Endothelial cell of umbilical vein (primary cell): ENCODE data around the gene TMC3.

ENCODE experiments used
- CTCF ChIP-seq, 2 donors: IDR thresholded peaks; 1 replicate in 1 of 2; 2 replicates in 1 of 2; pipeline ENCODE4 v1.5.1; 2011; ENCODE audit warnings: low read length in 2 of 2, mild to moderate bottlenecking in 2 of 2, moderate library complexity in 2 of 2, control low read depth in 1 of 2, inconsistent platforms in 1 of 2, low read depth in 1 of 2; ENCODE audit not compliant: insufficient read depth in 1 of 2; ENCODE audit errors: extremely low read depth in 1 of 2
- GATA2 ChIP-seq: IDR thresholded peaks from 2 replicates; pipeline ENCODE4 v1.7.0; 2011; ENCODE audit warnings: low read depth, mild to moderate bottlenecking, moderate library complexity, mixed read lengths, low read length; ENCODE audit not compliant: insufficient read length, insufficient read depth
- JUN ChIP-seq: IDR thresholded peaks from 2 replicates; pipeline ENCODE4 v1.6.1; 2011; ENCODE audit warnings: borderline replicate concordance, low read depth; ENCODE audit not compliant: insufficient read length, insufficient read depth
- MAX ChIP-seq: IDR thresholded peaks from 2 replicates; pipeline ENCODE4 v1.6.1; 2011; ENCODE audit not compliant: insufficient read depth, insufficient read length
- POLR2A ChIP-seq: IDR thresholded peaks from 2 replicates; pipeline ENCODE4 v1.6.1; 2012; ENCODE audit warnings: low read depth, mild to moderate bottlenecking, control low read depth, low read length

- no peak for TF ChIP-seq CTCF (IDR thresholded peaks at IDR 0.05; ENCODE audit: extremely low read depth in 1 of 2, insufficient read depth in 1 of 2, low read depth in 1 of 2, low read length in 2 of 2)
- no peak for TF ChIP-seq POLR2A
- no peak for TF ChIP-seq MAX
- TF ChIP-seq GATA2, result no peak
- no peak for TF ChIP-seq JUN
These were observed 41.7 kb downstream of the TMC3 start for GRCh38 chr15:81332326-81332725.
